Measurements from ENCODE around the gene CBFA2T2. TPM values are rescaled to one million over a fixed set of nuclear protein-coding genes. Genes with fewer than 3 reads are reported as not detected.

The CBFA2T2 gene
- polyA plus RNA-seq, 1 donor (not counting 4 experiments of a cell fraction or from before 2014, with no cell fraction given): 6.8 TPM

- no peaks in the 10 kb centered on the region for H3K36me3 ChIP-seq (ENCODE audit: control insufficient read depth in 2 of 2, extremely low read depth in 1 of 2, insufficient read depth in 2 of 2, low read length in 2 of 2)
- no peak overlapping the region for H3K4me3 ChIP-seq (ENCODE audit: control insufficient read depth in 2 of 3, extremely low read depth in 1 of 3, insufficient read depth in 2 of 3, low read depth in 1 of 3, low read length in 3 of 3)
- no peak overlapping the region for H3K27ac ChIP-seq (ENCODE audit: control insufficient read depth, insufficient read depth, low read length)
- H3K9me1 ChIP-seq (ENCODE audit: control insufficient read depth, extremely low read depth, insufficient read depth, low read length): no peaks in the 10 kb centered on the region
- peaks cover 18% of the 10 kb centered on the region for H3K4me1 ChIP-seq (ENCODE audit: control insufficient read depth, extremely low read depth, insufficient read depth, low read length)
- no peak overlapping the region for H2AFZ ChIP-seq (ENCODE audit: control insufficient read depth, low read length)
- dilution Hi-C loops (cut with MboI; ENCODE audit: extremely low pct_ligation_motif_present, low sequenced_read_pairs): no loop called here
- no peak for TF ChIP-seq CTCF (optimal IDR thresholded peaks at IDR 0.05 in 1 of 3, IDR thresholded peaks at IDR 0.05 in 1 of 3, conservative IDR thresholded peaks at IDR 0.05 in 1 of 3; ENCODE audit: extremely low read depth in 1 of 3, insufficient read depth in 2 of 3, low read length in 3 of 3)
- TF ChIP-seq EZH2 (IDR thresholded peaks at IDR 0.05; ENCODE audit: low read length): no peak
- H3K27me3 ChIP-seq (ENCODE audit: control insufficient read depth, extremely low read depth, insufficient read depth, low read length): no peaks in the 10 kb centered on the region
- H3K9ac ChIP-seq (ENCODE audit: control insufficient read depth, extremely low read depth, insufficient read depth, low read length): no peak overlapping the region
- DNase-seq (ENCODE audit: low read depth, low spot score) (no peak), FAIRE-seq (no peak)
- H4K20me1 ChIP-seq (ENCODE audit: control insufficient read depth, extremely low read depth, insufficient read depth, low read length): no peaks in the 10 kb centered on the region
- H3K4me2 ChIP-seq (ENCODE audit: control insufficient read depth, extremely low read depth, insufficient read depth, low read depth, low read length): no peak overlapping the region
- H3K79me2 ChIP-seq (ENCODE audit: control insufficient read depth, insufficient read depth, low read length): no peaks in the 10 kb centered on the region
- no peaks in the 10 kb centered on the region for H3K9me3 ChIP-seq (ENCODE audit: control insufficient read depth, low read depth, low read length)
Measured at GRCh38 chr20:33669224-33669623, 179.3 kb downstream of the CBFA2T2 start.

GRCh38 chr20:33669873-33670640, 180.2 kb downstream of the CBFA2T2 start:
- no peaks in the 10 kb centered on the region for H3K36me3 ChIP-seq (ENCODE audit: control insufficient read depth in 2 of 2, extremely low read depth in 1 of 2, insufficient read depth in 2 of 2, low read length in 2 of 2)

More at GRCh38 chr20:33669873-33670640, 180.2 kb downstream of the CBFA2T2 start:
- dilution Hi-C loops (cut with MboI; ENCODE audit: extremely low pct_ligation_motif_present, low sequenced_read_pairs): no loop called here
- DNase-seq (ENCODE audit: low read depth, low spot score): no peak
- Histone ChIP-seq H3K9me3 (ENCODE audit: control insufficient read depth, low read depth, low read length) (no peaks in the 10 kb centered on the region), H3K27ac (ENCODE audit: control insufficient read depth, insufficient read depth, low read length) (no peak overlapping the region), H3K4me3 (ENCODE audit: control insufficient read depth in 2 of 3, extremely low read depth in 1 of 3, insufficient read depth in 2 of 3, low read depth in 1 of 3, low read length in 3 of 3) (no peak overlapping the region), H3K27me3 (ENCODE audit: control insufficient read depth, extremely low read depth, insufficient read depth, low read length) (no peaks in the 10 kb centered on the region), H3K4me1 (ENCODE audit: control insufficient read depth, extremely low read depth, insufficient read depth, low read length) (peaks cover 16% of the 10 kb centered on the region), H3K9me1 (ENCODE audit: control insufficient read depth, extremely low read depth, insufficient read depth, low read length) (no peaks in the 10 kb centered on the region), H3K9ac (ENCODE audit: control insufficient read depth, extremely low read depth, insufficient read depth, low read length) (no peak overlapping the region), H2AFZ (ENCODE audit: control insufficient read depth, low read length) (no peak overlapping the region), H3K79me2 (ENCODE audit: control insufficient read depth, insufficient read depth, low read length) (no peaks in the 10 kb centered on the region), H3K4me2 (ENCODE audit: control insufficient read depth, extremely low read depth, insufficient read depth, low read depth, low read length) (no peak overlapping the region), H4K20me1 (ENCODE audit: control insufficient read depth, extremely low read depth, insufficient read depth, low read length) (no peaks in the 10 kb centered on the region)
- TF ChIP-seq CTCF (optimal IDR thresholded peaks at IDR 0.05 in 1 of 3, IDR thresholded peaks at IDR 0.05 in 1 of 3, conservative IDR thresholded peaks at IDR 0.05 in 1 of 3; ENCODE audit: extremely low read depth in 1 of 3, insufficient read depth in 2 of 3, low read length in 3 of 3): no peak
- no peak for TF ChIP-seq EZH2 (IDR thresholded peaks at IDR 0.05; ENCODE audit: low read length)
- no peak for FAIRE-seq

Measured in keratinocyte (primary cell).